Endothelial cell (in vitro differentiated cells): Measurements from ENCODE around the gene SDHAF3. TPM values are rescaled to one million over a fixed set of nuclear protein-coding genes. Genes with fewer than 3 reads are reported as not detected.

Source experiments
- DNase-seq: peaks from one replicate; pipeline ENCODE4 v3.0.0; 2021; ENCODE audit warnings: low spot score
- H3K27ac Mint-ChIP-seq: one replicate; pipeline ENCODE4 v1.8.0; 2021; ENCODE audit warnings: mixed read lengths, inconsistent platforms; ENCODE audit not compliant: unreplicated experiment
- H3K27me3 Mint-ChIP-seq: one replicate; pipeline ENCODE4 v1.8.0; 2021; ENCODE audit warnings: mild to moderate bottlenecking, moderate library complexity, mixed read lengths, inconsistent platforms; ENCODE audit not compliant: unreplicated experiment
- H3K36me3 Mint-ChIP-seq: one replicate; pipeline ENCODE4 v1.8.0; 2021; ENCODE audit warnings: mild to moderate bottlenecking, low read depth, mixed read lengths, inconsistent platforms; ENCODE audit not compliant: unreplicated experiment
- H3K4me1 Mint-ChIP-seq: one replicate; pipeline ENCODE4 v1.8.0; 2021; ENCODE audit warnings: mild to moderate bottlenecking, mixed read lengths, inconsistent platforms; ENCODE audit not compliant: unreplicated experiment
- H3K4me3 Mint-ChIP-seq: one replicate; pipeline ENCODE4 v1.8.0; 2021; ENCODE audit warnings: mild to moderate bottlenecking, mixed read lengths, inconsistent platforms; ENCODE audit not compliant: unreplicated experiment
- H3K9me3 Mint-ChIP-seq: one replicate; pipeline ENCODE4 v1.8.0; 2021; ENCODE audit warnings: mixed read lengths, inconsistent platforms; ENCODE audit not compliant: unreplicated experiment
- total RNA-seq: library from RNA; stranded (reverse); fragmentation: NEBNext Ultra II Directional; extraction: Animal tissue kit (Norgen Biotek cat#: 25700); gene quantifications from one replicate; pipeline ENCODE4 v1.2.1, GENCODE V29; 2021; ENCODE audit not compliant: unreplicated experiment
- TF ChIP-seq, protein P1 (sequence below): fragments of 200-600 bp; sonication (generic); IDR thresholded peaks from one replicate; pipeline ENCODE4 v1.5.0; 2021; ENCODE audit warnings: antibody characterized with exemption; ENCODE audit not compliant: unreplicated experiment

SDHAF3 gene
- total RNA-seq, 1 donor from 2014 or later = 6.7 TPM

DNA sequence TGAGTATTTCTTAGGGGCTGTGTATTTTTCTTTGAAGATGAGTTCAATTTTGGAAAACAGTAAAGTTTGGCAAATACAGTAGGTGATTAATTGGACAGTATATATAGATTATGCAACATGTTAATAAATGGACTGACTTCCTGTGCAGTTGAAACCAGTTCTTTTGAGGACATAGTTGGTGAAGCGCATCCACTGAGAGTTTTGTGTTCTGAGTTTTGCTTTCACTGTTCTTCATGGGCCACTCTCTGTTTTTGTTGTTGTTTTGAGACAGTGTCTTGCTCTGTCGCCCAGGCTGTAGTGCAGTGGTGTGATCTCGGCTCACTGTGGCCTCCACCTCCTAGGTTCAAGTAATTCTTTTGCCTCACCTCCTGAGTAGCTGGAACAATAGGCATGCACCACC lies 109.0 kb downstream of the SDHAF3 start:
- Mint-ChIP-seq H3K27me3 (peaks cover 3% of the 10 kb centered on the region), H3K4me1 (no peaks in the 10 kb centered on the region), H3K9me3 (no peaks in the 10 kb centered on the region), H3K36me3 (no peaks in the 10 kb centered on the region), H3K27ac (no peak overlapping the region), H3K4me3 (no peak overlapping the region)
- DNase-seq = no peak
- TF ChIP-seq, protein P1, sequence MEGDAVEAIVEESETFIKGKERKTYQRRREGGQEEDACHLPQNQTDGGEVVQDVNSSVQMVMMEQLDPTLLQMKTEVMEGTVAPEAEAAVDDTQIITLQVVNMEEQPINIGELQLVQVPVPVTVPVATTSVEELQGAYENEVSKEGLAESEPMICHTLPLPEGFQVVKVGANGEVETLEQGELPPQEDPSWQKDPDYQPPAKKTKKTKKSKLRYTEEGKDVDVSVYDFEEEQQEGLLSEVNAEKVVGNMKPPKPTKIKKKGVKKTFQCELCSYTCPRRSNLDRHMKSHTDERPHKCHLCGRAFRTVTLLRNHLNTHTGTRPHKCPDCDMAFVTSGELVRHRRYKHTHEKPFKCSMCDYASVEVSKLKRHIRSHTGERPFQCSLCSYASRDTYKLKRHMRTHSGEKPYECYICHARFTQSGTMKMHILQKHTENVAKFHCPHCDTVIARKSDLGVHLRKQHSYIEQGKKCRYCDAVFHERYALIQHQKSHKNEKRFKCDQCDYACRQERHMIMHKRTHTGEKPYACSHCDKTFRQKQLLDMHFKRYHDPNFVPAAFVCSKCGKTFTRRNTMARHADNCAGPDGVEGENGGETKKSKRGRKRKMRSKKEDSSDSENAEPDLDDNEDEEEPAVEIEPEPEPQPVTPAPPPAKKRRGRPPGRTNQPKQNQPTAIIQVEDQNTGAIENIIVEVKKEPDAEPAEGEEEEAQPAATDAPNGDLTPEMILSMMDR = no peak

Other genes starting within 250 kb of the SDHAF3 start
- gene DLX6, start 112.1 kb upstream of the SDHAF3 start, total RNA-seq = not detected
- gene DLX5, start 92.9 kb upstream of the SDHAF3 start, total RNA-seq = 0.18 TPM